ACHN (cell line): ENCODE measurements around the gene FAM234A.
"Not testable (repeated sequence)": the region's sequence is repeated elsewhere in the genome, so short reads cannot be mapped to it uniquely, and the experiment has no call there.

Source experiments
- DNase-seq: peaks from one replicate; pipeline ENCODE4 v3.0.0-alpha.2; 2015
- in situ Hi-C: cut with HindIII; loops from 2 replicates; pipeline ENCODE4 v1.10.0; 2017; ENCODE audit warnings: low sequenced_read_pairs, low pct_ligation_motif_present, low pct_unique_long_range_greater_than_20kb

The FAM234A gene

GRCh38 chr16:228852-229730, 5.5 kb upstream of the FAM234A start, which contains the start of gene LUC7L:
Gene LUC7L (minus strand): TSS chr16:229449. CDS start chr16:229339, 110 bp downstream.
- in situ Hi-C loops, result no loop called here
- peak; percentile 92 for DNase-seq

GRCh38 chr16:229731-230281, 4.8 kb upstream of the FAM234A start:
- in situ Hi-C loops, result no loop called here
- no peak for DNase-seq

DNA sequence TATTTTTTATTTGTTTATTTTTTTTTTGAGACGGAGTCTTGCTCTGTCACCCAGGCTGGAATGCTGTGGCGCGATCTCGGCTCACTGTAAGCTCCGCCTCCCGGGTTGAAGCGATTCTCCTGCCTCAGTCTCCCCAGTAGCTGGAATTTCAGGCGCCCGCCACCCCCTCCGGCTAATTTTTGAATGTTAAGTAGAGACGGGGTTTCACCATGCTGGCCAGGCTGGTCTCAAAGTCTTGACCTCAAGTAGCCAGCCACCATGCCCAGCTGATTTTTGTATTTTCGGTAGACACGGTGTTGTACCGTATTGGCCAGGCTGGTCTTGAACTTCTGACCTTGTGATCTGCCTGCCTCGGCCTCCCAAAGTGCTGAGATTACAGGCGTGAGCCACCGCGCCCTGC, 4.3 kb upstream of the FAM234A start:
- DNase-seq, in situ Hi-C loops: not testable (repeated sequence)

GRCh38 chr16:230949-231348, 3.7 kb upstream of the FAM234A start:
- no peak for DNase-seq
- in situ Hi-C loops, result no loop called here

- in situ Hi-C loops, result no loop called here
- DNase-seq, result no peak
Observed at GRCh38 chr16:239948-240277, 5.3 kb downstream of the FAM234A start.

GRCh38 chr16:240559-240958, 5.9 kb downstream of the FAM234A start:
- in situ Hi-C loops, result no loop called here
- DNase-seq, result no peak

DNA sequence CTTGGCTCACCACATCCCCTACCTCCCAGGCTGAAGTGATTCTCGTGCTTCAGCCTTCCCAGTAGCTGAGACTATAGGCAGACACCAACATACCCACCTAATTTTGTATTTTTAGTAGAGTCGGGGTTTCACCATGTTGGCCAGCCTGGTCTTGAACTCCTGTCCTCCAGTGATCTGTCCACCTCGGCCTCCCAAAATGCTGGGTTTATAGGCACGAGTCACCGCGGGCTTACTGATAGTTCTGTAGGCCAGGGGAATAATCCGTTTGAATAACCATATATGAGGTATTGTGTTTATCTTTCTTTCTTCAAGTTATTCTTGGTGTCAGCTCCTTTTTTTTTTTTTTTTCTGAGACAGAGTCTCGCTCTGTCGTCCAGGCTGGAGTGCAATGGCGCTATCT, 7.7 kb downstream of the FAM234A start:
- in situ Hi-C loops, result no loop called here
- DNase-seq, result no peak

- DNase-seq, result no peak
- in situ Hi-C loops, result no loop called here
Observed at GRCh38 chr16:243348-243747, 8.7 kb downstream of the FAM234A start.

- no peak for DNase-seq
- in situ Hi-C loops, result no loop called here
Observed at GRCh38 chr16:245105-245504, 10.5 kb downstream of the FAM234A start.

- no peak for DNase-seq
- in situ Hi-C loops, result no loop called here
Observed at GRCh38 chr16:247027-247426, 12.4 kb downstream of the FAM234A start.

GRCh38 chr16:249431-249830, 14.8 kb downstream of the FAM234A start:
- in situ Hi-C loops, result no loop called here
- no peak for DNase-seq

GRCh38 chr16:252366-253337, 18.0 kb downstream of the FAM234A start:
- in situ Hi-C loops, result no loop called here
- DNase-seq, result no peak

- DNase-seq, result no peak
- in situ Hi-C loops, result no loop called here
Observed at GRCh38 chr16:253833-254232, 19.2 kb downstream of the FAM234A start.

DNA sequence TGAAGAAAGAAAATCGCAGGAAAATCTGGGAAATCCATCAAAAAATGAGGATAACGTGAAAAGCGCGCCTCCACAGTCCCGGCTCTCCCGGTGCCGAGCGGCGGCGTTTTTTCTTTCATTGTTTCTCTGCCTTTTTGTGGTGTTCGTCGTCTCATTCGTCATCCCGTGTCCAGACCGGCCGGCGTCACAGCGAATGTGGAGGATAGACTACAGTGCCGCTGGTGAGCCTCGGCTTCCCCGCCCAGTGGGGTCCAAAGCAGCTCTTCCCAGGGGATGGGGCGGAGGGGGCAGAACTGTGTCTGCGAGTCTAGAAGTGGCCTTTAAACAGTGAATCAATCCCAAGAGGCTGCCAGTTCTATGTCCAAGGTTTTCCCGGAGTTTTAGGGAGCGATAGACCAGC, 19.8 kb downstream of the FAM234A start:
- DNase-seq, result no peak

DNA sequence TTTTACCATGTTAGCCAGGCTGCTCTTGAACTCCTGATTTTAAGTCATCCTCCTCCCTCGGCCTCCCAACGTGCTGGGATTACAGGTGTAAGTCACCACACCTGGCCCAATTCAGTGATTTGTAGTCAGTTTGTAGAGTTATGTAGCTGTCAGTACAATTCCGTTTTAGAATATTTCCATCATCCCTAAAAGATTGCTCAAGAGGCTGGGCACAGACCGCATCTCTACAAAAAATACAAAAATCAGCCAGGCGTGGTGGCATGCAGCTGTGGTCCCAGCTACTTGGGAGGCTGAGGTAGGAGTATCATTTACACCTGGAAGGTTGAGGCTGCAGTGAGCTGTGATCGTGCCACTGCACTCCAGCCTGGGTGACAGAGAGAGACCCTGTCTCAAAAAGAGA, 20.6 kb downstream of the FAM234A start:
- DNase-seq, result no peak
- in situ Hi-C loops, result no loop called here

More for the DNA sequence above, 19.8 kb downstream of the FAM234A start:
- in situ Hi-C loops, result no loop called here

DNA sequence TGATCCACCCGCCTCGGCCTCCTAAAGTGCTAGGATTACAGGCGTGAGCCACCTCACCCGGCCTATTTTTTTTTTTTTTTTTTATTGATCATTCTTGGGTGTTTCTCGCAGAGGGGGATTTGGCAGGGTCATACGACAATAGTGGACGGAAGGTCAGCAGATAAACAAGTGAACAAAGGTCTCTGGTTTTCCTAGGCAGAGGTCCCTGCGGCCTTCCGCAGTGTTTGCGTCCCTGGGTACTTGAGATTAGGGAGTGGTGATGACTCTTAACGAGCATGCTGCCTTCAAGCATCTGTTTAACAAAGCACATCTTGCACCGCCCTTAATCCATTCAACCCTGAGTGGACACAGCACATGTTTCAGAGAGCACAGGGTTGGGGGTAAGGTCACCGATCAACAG, 23.5 kb downstream of the FAM234A start:
- DNase-seq, in situ Hi-C loops: not testable (repeated sequence)

GRCh38 chr16:259226-259625, 24.6 kb downstream of the FAM234A start:
- in situ Hi-C loops, result no loop called here
- DNase-seq, result no peak

- in situ Hi-C loops, result no loop called here
- DNase-seq, result no peak
Observed at GRCh38 chr16:259814-260253, 25.2 kb downstream of the FAM234A start.

- in situ Hi-C loops, result no loop called here
- DNase-seq, result no peak
Observed at GRCh38 chr16:260326-260725, 25.7 kb downstream of the FAM234A start.
